GM18498 (cell line): ENCODE data around the gene PCID2.
A peak's percentile ranks its signal among the peaks of the same experiment; 100 is the strongest.

ENCODE experiments used
- ATAC-seq: cut with Tn5 transposase; IDR thresholded peaks from one replicate; pipeline ENCODE4 v1.9.1; 2021; ENCODE audit warnings: mild to moderate bottlenecking, moderate library complexity; ENCODE audit not compliant: unreplicated experiment

PCID2 gene

DNA sequence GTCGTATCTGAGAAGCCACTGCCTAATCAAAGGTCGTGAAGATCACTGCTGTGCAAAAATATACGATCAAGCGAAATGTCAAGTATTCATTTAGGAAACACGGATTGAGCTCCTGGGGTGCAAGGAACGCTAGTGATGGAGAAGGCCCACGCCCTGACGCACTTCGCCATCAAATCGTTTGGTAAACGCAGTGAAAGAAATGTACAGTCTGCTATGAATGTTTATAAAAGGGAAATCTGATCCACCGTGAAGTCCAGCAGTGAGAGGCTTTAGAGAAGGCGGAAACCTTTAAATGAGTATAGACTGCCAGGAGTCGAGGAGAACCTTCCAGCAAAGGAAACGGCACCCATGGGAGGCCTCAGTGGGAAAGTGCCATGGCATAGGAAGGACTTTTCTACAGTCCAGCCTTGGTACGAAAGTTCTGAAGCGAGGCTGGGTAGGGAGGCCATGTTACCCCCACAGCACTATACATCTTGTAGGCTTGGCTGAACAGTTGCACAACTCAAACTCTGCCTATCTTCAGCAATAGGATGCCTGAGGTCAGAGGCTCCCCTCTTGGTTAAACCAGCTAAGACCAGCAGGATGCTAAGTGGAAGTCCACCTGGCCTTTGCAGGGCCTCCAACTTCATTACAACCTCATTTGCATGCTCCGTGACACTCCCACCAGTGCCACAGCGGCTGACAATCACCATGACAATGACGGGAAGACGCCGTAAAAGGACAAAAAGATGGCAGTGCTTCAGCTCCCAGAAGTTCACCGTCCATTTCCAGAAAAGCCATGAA, 20.4 kb downstream of the PCID2 start:
- no peak for ATAC-seq

- ATAC-seq, result no peak
Observed at GRCh38 chr13:113187263-113187669, 21.2 kb downstream of the PCID2 start.

DNA sequence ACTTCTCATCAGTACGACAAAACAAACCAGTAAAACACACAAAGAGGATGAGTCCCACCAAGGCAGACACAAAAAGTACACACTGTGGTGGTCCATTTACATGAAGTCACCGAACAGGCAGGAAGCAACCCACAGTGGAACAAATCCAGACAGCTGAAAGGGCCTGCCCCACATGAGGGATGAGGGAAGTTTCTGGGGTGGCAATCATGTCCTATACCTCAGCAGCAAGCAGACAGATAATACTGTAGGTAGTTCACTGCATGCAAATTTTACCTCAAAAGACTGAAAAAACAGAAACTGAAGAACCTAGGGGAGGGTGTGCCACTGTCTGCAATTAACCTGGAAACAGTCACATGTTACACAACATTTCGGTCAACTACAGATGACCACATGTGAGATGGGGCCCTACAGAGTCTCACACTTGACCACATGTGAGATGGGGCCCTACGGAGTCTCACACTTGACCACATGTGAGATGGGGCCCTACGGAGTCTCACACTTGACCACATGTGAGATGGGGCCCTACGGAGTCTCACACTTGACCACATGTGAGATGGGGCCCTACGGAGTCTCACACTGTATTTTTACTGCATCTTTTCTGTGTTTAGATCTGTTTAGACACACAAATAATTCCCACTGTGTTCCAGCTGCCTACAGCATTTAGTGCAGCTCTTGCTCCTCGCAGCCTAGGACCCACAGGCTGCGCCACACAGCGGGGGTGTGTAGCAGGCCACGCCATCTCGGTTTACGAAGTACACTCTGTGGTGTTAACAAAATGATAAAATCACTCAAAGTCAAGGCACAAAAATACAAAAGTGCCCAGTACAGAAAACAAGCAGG, 22.2 kb downstream of the PCID2 start:
- ATAC-seq, result peak; percentile 96

GRCh38 chr13:113184568-113185440, 23.7 kb downstream of the PCID2 start:
- ATAC-seq, result no peak

DNA sequence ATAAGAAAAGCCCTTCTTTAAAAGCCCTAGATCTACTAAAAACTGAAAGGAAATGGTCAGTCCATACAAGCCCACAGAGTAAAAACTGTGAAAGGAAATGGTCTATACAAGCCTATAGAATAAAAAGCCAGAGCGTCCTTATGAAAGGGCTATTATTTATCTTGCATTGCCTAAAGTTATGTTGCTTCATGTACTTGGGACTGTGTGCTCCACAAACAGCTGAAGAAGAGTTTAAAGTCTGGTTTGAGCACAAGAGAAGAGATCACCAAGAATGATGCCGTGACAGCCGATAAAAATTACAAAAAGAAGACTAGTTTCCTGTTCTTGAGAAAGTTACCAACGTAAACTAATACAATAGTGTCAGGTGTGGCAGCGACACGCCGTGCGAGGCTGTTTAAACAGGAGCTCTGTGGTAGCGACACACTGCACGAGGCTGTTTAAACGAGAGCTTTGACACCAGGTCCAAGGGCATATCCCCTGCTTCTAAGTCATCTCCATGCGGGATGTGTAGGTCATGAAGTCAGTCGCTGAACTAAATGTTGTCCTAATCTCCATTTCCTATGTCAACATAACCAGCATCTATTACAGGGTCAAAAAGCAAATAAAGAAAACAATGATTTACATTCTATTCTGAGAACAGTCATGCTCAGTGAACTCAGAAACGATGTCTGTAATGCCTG, 24.9 kb downstream of the PCID2 start:
- no peak for ATAC-seq

- ATAC-seq, result no peak
Observed at GRCh38 chr13:113182046-113182445, 26.4 kb downstream of the PCID2 start.

- no peak for ATAC-seq
Observed at GRCh38 chr13:113179374-113180230, 28.9 kb downstream of the PCID2 start.

- ATAC-seq, result no peak
Observed at GRCh38 chr13:113178896-113179167, 29.6 kb downstream of the PCID2 start.

- no peak for ATAC-seq
Observed at GRCh38 chr13:113178070-113178895, 30.2 kb downstream of the PCID2 start.

GRCh38 chr13:113176822-113177221, 31.6 kb downstream of the PCID2 start:
- ATAC-seq, result no peak

DNA sequence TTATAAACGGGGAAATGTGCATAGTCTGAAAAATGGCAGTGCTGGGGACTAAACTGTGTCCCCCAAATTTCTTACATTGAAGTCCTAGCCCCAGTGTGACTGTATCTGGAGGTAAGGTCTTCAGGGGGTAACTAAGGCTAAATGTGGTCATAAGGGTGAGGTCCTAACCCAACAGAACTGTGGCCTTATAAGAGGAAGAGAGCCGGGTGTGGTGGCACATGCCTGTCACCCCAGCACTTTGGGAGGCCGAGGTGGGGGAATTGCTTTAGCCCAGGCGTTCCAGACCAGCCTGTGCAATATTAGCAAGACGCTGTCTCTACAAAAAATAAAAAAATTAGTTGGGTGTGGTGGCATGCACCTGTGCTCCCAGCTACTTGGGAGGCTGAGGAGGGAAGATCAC, 32.2 kb downstream of the PCID2 start:
- no peak for ATAC-seq

DNA sequence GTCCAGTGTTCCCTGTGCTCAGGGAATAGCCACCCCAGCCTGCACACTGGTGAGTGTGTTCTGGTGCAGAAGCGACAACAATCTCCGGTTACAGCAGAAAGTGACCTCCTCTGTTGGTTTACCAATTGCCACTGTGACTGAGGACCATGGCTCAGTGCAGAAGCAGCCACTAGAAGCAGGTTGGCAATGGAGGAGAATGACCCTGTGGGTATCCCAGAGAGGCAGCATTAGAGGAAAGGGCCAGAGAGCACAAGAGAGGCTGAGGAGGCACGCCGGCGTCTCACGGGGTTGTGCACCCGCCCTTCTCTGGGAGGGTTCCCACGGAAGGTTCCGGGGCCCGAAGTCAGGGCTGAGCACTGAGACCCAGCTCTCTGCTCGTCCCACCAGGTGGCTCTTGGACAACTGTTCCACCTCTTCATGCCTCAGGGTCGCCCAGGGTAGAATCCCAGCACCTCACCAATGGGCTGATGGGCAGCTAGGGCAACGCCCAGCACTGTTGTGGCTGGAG, 36.0 kb downstream of the PCID2 start:
- ATAC-seq, result no peak

DNA sequence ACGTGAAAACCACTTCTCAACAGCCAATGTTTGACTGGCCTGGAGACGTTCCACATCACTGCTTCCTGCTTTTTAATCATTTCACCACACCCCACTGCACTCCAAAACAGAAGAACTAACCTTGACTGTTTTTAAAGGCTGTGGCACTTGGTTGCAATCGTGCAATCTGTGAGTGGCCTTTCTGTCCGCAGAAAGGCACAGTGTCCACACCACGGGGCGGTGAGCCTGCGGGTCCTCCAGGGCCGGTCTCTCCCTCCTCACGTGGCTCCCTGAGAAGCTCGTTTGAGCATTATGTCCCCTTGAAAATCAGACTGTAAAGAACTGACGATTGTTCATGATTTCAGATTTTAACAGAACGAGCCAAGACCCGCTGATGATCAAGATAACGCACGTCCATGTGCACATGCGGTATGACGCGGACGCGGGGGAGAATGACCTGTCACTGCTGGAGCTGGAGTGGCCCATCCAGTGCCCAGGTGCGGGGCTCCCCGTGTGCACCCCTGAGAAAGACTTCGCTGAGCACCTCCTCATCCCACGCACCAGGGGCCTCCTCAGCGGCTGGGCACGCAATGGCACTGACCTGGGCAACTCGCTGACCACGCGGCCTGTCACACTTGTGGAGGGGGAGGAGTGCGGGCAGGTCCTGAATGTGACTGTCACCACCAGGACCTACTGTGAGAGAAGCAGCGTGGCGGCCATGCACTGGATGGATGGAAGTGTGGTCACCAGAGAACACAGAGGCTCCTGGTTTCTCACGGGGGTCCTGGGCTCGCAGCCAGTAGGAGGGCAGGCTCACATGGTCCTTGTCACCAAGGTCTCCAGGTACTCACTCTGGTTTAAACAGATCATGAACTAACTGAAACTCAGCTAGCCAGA, 37.0 kb downstream of the PCID2 start:
- no peak for ATAC-seq

- ATAC-seq, result no peak
Observed at GRCh38 chr13:113170511-113170910, 38.0 kb downstream of the PCID2 start.

DNA sequence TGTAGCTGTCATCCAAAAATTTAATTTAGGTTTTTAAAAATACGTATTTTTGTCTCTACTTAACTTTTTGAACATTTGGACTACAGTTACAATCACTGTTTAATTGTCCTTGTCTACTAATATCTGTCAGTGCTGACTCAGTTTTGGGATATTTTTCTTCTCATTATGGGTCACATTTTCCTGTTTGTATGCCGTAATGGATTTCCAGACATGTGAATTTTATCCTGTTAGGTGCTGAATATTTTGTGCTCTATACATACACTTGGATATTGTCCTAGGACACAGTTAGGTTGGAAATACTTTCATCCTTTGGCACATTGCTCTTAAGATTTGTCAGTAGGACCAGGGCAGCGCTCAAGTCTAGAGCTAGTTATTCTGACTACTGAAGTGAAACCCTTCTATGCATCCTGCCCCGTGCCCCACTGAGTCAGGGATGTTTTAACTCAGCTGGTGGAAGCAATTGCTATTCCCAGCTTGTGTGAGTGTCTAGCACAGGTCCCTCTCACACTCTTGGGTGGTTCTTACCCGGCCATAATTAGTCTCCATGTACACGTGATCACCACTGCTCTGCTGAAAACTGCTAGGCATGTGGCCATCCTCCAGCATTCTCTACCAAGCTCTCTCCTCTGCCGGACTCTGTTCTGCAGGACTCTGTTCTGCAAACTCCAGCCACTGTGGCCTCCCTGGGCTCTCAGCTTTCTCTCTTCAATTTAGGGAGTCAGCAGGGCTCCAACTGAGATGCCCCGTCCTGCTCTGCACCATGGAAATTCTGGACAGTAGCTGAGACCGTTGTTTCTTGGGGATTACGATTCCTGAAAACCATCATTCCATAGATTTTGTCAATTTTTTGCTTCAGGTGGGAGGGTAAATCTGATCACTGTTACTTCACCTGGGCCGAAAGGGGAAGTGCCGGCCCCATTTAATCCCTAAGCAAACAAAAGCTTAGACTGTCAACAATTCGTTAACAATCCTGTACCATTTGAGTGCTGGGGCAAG, 38.9 kb downstream of the PCID2 start:
- no peak for ATAC-seq

DNA sequence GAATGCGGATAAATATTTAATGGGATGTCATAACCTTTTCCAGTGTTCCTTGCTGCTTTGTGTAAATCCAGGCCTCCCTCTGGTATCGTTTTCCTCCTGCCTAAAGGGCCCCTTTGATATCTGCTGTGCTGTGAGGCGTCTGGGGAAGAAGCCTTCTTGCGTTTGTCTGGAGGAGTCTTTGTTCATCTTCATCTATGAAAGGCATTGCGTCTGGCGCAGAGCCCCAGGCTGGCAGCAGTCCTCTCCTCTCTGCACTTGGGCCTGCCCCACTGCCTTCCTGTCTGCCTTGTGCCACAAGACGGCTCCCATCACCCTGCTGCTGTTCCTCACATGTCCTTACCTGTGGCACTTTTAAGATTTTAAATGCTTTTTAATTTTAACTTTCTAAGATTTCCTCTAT, 40.3 kb downstream of the PCID2 start:
- ATAC-seq, result no peak

GRCh38 chr13:113167575-113167974, 40.9 kb downstream of the PCID2 start:
- no peak for ATAC-seq
